GM19463 (cell line): ENCODE data around the gene HMCN1.
A peak's percentile ranks its signal among the peaks of the same experiment; 100 is the strongest.
"Not testable (repeated sequence)": the region's sequence is repeated elsewhere in the genome, so short reads cannot be mapped to it uniquely, and the experiment has no call there.

Source experiments
- ATAC-seq: cut with Tn5 transposase; IDR thresholded peaks from one replicate; pipeline ENCODE4 v1.9.1; 2021; ENCODE audit warnings: mild to moderate bottlenecking, moderate library complexity; ENCODE audit not compliant: unreplicated experiment

HMCN1 gene

GRCh38 chr1:186125511-186125910 is 391.3 kb downstream of the HMCN1 start:
- ATAC-seq: no peak

DNA sequence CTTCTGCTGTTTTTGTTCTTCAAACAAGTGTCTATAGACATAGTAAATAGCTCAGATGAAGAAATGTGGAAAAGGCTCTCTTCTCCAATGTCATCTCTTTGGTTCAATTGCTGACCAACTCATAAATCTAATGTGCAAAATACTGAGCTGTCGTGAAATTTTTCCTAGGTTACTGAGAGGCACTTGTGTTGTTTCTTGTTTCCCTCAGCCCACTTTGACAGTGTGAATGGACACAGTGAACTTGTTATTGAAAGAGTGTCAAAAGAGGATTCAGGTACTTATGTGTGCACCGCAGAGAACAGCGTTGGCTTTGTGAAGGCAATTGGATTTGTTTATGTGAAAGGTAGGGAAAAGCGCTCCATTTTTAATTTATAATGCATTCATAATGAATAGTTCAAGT is 395.6 kb downstream of the HMCN1 start:
- no peak for ATAC-seq

GRCh38 chr1:186139115-186139514 is 404.9 kb downstream of the HMCN1 start:
- no peak for ATAC-seq

DNA sequence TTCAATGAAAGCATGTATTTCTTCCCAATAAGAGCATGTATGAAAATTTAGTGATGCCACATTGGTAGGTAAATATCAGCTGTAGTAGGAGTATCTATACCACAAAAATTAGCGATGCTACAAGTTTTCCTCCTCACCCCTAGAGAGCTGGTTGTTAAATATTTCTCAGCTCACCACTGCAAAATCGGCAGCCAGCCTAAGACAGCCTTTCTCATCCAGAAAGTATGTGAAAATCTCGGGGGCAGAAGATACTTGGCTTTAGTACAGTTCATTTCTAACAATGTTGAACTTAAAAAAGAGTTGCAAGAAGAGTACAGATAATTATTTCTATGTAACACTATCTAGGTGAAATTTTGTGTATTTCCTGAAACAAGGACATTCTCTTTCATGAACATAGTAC is 405.5 kb downstream of the HMCN1 start:
- no peak for ATAC-seq

DNA sequence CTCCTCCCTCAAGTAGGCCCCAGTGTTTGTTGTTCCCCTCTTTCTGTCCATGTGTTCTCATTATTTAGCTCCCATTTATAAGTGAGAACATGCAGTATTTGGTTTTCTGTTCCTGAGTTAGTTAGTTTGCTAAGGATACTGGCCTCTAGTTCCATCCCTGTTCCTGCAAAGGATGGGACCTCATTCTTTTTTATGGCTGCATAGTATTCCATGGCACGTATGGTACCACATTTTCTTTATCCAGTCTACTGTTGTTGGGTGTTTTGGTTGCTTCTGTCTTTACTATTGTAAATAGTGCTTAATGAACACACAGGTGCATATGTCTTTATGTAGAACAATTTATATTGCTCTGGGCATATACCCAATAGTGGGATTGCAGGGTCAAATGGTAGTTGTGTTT is 408.0 kb downstream of the HMCN1 start:
- no peak for ATAC-seq

GRCh38 chr1:186142916-186143315 is 408.7 kb downstream of the HMCN1 start:
- no peak for ATAC-seq

DNA sequence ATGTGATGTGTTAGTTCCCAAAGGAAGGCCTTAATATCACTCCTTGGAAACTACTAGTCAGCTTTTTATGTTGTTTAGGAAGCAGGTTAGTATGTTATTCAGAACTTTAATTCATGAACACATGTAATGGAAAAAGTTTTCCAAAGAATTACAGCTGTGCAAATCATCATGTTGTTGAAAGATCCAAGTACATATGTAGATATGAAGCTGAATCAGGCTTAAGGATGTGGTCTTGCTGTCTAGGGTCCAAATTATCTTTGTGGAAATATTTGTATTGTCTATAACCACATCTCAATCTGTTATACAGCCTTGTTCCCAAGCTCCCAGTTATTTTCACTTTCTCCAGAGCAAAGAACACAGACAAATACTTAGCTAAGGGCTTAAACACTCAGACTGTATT is 409.3 kb downstream of the HMCN1 start:
- no peak for ATAC-seq

DNA sequence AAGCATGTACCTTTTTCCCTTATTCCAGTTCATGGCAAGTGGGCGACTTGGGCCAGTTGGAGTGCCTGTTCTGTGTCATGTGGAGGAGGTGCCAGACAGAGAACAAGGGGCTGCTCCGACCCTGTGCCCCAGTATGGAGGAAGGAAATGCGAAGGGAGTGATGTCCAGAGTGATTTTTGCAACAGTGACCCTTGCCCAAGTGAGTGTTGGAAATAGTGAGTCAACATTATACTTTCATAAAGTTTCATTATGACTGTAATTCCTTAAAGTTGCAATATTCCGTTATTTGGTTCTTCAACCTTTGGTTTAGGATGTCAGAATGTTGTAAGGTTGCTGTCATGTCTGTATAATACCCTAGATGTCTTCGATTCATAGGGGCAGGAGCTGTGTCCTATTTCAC is 410.3 kb downstream of the HMCN1 start:
- peak; percentile 60 for ATAC-seq

DNA sequence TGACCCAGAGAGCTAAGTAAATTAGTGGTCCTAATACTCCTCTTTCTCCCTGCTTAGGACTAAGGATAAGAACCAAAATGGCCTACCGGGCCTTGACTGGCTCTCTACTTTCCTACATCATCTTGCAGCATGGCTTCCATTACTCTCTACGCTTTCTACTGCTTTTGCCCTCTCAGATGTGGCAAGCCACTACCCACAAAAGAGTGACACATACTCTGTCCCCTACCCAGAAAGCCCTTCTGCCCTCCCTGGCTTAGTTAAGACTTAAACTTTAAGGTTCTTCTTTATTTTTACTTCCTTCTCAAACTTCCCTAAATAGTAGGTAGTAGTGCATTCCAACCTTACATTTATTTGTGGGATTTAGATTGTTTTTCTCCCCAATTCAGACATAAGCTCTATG is 412.8 kb downstream of the HMCN1 start:
- no peak for ATAC-seq

DNA sequence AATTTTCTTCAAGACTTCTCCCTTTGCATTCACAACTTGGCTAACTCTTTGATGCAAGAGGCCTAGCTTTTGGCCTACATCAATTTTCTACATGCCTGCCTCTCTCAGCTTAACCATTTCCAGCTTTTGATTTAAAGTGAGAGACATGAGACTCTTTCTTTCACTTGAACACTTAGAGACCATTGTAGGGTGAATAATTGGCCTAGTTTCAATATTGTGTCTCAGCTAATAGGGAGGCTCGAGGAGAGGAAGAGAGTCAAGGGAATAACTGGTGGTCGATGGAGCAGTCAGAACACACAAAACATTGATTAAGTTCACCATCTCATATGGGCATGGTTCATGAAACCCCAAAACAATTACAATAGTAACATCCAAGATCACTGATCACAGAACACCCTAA is 415.4 kb downstream of the HMCN1 start:
- no peak for ATAC-seq

DNA sequence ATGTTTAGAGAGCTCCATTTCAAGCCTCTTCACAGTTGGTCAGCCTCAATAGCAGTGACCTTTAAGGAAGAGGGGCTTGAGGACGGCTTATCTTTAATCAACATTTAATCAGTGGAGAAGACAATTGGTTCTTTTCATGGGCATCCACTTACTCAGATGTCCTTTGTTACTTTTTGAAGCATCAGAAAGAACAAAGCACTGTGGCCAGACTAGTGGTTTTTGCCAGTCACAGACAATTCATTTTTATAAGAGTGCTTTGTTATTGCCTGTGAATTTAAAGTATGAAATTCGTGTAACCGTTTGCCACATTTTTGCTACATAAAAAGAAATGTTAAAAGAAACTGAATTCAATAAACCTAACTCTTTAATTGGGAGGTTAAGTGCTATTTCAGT is 418.0 kb downstream of the HMCN1 start:
- no peak for ATAC-seq

GRCh38 chr1:186152620-186153239 is 418.5 kb downstream of the HMCN1 start:
- no peak for ATAC-seq

DNA sequence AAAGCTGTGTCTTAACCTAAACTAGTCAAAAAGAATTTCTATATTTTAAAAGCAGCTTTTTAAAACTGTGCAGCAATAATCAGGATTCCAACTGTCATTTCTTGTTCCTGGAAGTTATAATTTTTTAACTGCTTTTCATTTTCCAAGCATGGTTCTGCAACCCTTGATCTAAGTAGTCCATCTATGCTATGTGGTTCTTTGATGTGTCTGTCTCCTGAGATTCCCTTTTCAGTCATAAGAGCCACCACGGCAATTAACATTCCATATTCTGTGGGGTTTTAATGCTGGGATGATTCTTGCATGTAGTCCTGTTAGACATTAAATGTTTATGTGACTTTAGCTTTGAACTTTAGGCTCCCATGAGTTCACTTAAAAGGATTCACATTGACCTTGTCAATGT is 420.5 kb downstream of the HMCN1 start:
- no peak for ATAC-seq

DNA sequence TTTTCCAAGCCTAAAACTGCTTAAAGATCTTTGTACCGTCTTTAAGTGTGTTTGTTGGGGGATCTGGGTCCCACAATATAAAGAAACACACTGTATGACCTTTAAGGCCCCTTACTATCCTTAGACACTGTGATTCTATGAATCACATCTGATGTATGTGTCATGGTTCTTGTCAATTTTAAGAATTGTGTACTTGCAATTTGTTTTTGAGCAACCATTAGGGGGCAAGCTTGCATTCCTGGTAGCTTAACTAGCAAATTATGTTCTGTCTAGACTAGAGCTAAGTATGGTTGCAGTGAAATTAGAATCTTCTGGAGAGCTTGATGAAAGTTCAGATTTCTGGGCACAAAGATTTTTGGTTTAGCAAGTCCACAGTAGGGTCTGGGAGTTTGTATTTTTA is 421.4 kb downstream of the HMCN1 start:
- ATAC-seq: peak; percentile 92

GRCh38 chr1:186162895-186163294 is 428.7 kb downstream of the HMCN1 start:
- ATAC-seq: not testable (repeated sequence)

DNA sequence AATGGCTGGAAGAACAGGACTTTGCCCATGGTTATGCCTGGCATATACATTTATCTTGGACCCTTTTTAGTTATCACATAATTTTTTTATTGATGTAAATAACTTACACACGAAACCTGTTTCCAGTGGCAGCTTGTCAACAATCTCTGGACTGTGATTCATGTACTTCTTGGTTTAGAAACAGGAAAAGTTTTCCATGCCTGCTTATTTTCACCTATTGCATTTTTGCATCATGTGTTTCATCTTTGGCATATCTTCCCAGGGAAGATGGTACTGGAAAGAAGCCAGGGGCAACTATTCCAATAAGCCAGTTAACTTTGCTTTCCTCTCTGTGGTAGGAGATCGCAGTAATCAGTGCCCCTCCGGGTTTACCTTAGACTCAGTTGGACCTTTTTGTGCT is 430.6 kb downstream of the HMCN1 start:
- ATAC-seq: no peak

DNA sequence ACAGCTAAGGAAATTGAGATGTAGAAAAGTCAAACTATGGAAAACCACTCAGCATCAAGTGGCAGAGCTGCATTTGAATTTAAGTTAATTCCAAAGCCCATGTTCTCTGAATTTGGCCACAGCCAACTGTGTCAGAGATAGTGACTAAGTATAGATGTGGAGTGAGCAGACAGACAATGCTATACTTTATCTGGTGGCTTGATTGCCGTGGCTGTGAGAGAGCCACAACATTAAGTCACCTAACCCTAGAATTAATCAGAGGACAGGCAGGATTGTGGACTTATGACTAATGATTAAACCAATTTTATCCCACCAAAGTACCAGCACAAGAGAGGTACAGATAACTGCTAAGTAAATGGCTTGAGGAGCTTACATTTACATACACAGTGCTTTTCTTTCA is 431.1 kb downstream of the HMCN1 start:
- no peak for ATAC-seq

DNA sequence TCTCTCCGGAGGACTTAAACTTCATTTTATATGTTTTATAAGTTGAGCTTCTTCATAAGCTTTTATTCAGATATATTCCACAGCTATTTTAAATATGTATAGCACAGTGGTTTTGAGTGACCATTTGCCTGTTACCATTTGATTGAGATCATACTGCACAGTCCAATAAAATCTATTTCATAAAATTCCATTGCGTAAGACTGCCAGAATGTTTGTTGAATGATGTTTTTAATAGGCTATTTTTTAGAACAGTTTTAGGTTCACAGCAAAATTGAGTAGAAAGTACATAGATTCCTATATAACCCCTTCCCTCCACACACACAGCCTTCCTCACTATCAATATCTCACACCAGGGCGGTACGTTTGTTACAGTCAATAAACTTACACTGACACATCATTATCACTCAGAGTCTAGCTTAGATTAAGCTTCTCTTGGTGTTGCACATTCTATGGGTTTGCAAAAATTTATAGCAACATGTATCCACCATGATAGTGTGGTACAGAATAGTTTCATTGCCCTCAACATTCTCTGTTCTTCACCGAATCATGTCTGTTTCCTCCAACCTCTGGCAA is 433.0 kb downstream of the HMCN1 start:
- ATAC-seq: no peak

GRCh38 chr1:186175588-186175987 is 441.4 kb downstream of the HMCN1 start:
- ATAC-seq: no peak

DNA sequence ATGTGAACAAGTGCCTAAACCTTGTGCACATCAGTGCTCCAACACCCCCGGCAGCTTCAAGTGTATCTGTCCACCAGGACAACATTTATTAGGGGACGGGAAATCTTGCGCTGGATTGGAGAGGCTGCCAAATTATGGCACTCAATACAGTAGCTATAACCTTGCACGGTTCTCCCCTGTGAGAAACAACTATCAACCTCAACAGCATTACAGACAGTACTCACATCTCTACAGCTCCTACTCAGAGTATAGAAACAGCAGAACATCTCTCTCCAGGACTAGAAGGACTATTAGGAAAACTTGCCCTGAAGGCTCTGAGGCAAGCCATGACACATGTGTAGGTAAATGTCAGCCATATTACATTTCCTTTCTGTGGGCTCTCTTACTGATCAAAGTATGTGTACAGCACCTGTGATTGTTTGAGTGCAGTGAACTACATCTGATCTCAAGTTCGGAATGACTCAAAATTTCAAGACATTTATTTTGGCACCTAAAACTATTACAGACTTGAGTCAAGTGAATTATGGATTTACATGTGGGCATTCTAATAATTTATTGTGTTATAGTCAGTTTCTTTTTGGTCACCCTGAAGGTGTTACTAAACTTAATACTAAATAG is 444.3 kb downstream of the HMCN1 start:
- ATAC-seq: peak; percentile 48

- no peak for ATAC-seq
Measured at GRCh38 chr1:186179231-186179630, 445.0 kb downstream of the HMCN1 start.

DNA sequence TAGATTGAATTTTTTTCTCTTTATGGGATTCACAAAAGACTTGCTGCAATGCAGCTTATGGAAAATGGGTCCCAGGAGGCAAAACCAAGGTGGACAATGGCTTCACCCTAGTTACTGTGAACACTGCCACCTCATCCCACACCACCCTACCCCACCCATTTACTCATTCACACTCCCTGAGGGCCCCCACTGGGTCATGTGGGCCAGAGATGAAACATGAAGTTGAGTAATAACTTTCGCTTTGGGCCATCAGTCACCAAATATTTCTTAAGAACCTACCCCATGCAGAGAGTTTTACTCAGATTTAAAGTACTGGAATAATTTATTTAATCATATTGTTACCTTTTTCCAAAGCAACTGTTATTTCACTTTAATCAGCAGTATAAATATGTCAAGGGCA is 449.0 kb downstream of the HMCN1 start:
- ATAC-seq: peak; percentile 59
